ENCODE results near the gene CCR9.

The CCR9 gene

GRCh38 chr3:45872569-45872968 is 13.8 kb upstream of the CCR9 start:
- no peak for DNase-seq (ENCODE audit: low read depth)

- DNase-seq (ENCODE audit: low read depth) = no peak
Measured at GRCh38 chr3:45873036-45873435, 13.3 kb upstream of the CCR9 start.

GRCh38 chr3:45873638-45874037 is 12.7 kb upstream of the CCR9 start:
- DNase-seq (ENCODE audit: low read depth) = no peak

GRCh38 chr3:45874677-45875346 is 11.5 kb upstream of the CCR9 start:
- DNase-seq (ENCODE audit: low read depth) = no peak

GRCh38 chr3:45878124-45878523 is 8.2 kb upstream of the CCR9 start:
- no peak for DNase-seq (ENCODE audit: low read depth)

DNA sequence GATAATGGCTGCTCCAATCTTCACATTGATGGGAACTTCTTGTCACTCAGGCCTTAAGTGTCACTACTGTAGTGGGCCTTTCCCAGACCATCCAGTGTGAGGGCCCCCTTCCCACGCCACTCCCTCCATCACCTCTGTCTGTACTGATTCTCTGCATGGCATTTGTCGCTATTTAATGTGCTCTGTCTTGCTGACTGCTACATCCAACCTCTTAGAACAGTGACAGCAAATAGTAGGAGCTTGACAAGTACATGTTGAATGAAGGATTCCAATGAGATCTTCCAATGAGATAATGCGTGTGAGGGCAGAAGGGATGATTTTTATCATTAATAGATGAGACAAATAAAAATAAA is 5.6 kb upstream of the CCR9 start:
- no peak for DNase-seq (ENCODE audit: low read depth)

- no peak for DNase-seq (ENCODE audit: low read depth)
Measured at GRCh38 chr3:45881078-45882022, 5.0 kb upstream of the CCR9 start.

DNA sequence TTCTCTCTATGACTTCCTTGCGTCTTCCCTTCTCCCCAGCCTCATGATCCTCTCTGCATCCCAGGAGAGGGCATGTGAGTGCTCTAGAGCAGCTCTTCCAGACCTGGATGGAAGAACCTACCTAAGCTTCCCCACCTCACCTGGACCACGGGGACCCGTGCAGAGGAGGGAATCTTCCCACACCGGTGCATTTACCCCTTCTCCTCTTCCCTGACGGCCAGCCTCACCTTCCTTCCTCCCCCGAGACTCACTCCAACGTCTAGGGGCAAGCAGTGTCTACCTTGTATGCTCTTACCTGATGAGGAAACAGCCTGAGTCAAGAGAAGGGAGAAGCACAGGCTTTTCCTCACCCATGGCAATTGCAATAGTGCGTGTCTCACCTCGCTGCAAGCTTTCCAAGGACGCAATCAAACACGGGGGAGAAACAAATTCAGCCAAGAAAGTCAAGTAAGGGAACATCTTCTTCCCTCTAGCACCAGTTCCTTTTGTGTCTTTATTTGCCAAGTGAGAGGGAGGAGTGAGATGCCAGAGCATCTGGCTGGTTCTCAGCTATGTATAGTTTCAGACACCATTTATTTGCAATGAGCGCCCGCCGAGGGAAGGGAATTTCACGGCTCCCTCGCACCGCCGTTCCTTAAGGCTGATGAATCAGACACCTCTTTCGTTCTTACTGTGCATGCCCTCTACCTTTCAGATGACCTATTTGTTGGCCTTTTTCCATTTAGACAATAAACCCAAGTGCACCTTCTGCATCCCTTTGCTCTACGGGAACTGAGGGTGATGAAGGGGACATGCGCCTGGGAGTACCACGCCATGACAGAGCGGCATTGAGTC is 1.8 kb upstream of the CCR9 start:
- no peak for DNase-seq (ENCODE audit: low read depth)

GRCh38 chr3:45887285-45887684 is 942 bp downstream of the CCR9 start:
- no peak for DNase-seq (ENCODE audit: low read depth)

DNA sequence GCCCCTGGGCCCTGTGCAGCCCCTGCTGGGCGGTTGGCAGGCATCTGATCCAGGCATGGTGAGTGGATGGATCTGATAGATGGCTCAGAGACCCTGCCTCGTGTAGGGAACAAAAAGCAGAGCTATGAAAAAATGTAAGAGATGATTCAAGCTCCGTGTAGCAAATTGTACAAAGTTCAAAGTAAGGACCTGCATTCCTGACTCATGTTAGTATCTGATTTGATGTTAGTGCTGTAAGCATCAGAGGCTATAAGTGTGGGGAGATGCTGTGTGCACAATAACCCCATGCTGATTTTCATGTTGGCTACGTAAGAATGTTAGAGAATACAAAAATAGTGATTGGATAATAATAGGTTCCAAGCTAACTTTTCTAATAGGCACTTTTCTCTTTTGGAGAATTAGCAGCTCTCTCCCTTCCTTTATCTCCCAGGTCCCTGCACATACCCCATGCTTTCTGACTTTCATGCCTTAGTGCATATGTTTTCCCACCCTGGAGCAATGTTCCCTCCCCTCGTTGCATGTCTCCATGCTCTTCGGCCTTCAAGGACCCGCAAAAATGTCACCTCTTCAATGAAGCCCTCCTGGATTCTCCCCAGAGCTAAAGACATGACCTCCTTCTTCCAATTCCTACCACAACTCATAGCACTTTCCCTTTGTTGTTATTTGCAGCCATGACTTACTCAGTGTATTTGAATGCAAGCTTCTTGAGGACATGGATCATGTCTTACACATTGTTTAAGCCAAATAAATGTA is 1.6 kb downstream of the CCR9 start:
- DNase-seq (ENCODE audit: low read depth) = no peak

DNA sequence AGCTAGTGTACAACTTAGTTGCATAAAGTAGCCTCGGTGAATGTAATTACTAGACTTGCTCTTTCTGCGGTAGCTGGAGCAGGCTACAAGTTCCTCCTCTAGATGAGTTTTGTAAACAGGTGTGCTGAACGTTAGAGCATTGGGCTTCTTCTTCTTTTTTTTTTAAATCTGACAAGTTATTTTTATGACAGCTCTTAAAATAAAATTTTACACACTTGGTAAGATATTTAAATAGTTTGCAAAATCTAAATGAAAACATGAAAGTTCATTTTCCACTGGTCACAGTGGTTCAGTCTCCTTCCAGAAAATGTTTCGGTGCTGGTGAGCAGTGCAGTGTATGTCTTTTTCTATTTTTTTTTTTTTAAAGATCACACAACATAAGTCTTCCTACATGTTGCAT is 3.0 kb downstream of the CCR9 start:
- no peak for DNase-seq (ENCODE audit: low read depth)

DNA sequence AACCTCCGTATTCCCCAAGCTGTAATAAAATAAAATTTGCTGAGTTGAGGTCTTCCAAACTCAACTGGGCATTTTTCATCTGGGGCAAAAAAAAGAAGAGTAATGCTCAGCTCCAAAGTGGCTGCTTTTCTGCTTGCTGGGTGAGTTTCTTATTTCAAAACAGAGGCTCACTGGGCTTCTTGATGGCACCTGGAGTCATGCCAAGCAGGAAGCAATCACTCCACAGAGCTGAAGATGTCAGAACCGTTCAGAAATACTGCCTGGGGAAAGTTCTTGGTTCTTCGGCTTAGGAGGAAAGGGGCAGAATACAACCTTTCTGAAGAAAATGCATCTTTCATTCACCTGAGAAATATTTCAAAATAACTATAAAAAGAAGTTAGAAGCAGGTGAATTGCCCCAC is 4.1 kb downstream of the CCR9 start:
- DNase-seq (ENCODE audit: low read depth) = no peak

- no peak for DNase-seq (ENCODE audit: low read depth)
Measured at GRCh38 chr3:45892161-45892560, 5.8 kb downstream of the CCR9 start.

DNA sequence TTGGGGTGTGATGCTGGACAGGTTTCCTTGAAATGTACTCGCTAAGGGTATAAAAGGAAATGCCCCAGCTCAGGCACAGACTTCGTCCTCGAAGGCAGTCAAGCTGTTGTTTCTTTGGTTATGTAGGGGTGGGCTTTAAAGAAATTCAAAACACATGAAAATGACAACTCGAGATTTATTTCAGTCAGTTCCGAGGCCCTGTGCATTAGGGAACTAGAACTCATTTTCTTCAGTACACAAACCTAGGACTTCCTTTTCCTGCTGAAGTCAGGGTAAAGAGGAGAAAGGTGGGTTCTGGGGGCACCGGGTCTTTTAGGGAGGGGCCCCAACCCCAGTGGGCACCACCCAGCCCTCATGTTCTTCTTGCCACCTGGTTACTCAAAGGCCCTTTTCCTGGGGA is 7.7 kb downstream of the CCR9 start:
- no peak for DNase-seq (ENCODE audit: low read depth)

DNA sequence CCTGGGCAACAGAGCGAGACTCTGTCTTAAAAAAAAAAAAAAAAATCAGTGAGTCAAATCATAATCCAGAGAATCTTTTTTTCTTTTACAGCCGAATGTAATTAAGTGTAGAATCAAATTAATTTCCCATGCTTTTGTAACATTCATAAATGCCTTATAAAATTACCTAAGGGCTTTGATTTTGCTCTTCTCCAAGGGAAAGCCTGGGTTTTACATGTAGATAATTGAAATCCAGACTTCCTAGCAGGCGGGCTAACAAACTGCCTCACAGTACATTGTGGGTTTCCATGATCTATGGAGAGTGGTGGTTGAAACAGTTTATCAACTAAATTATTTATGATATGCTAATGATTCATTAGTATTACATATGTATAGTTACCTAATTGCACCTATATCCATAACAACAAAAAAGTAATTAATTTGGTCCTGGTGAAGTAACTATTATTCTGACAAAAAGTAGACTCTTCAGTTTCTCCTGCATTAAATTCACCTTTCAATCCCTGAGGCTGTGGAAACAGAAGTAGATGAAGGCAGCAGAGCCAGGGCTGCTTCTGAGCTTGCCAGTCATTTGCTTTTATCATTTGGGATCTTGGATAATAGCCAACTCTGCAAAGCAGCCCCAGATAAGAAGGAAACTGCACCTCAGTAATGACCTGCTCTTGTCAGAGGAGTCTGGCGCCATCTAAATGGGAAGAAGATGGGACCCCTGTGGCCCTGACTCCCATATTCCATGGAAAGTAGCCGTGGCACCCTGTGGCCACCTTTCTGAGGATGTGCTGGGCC is 9.5 kb downstream of the CCR9 start:
- DNase-seq (ENCODE audit: low read depth) = no peak

- DNase-seq (ENCODE audit: low read depth) = no peak
Measured at GRCh38 chr3:45896956-45897355, 10.6 kb downstream of the CCR9 start.

DNA sequence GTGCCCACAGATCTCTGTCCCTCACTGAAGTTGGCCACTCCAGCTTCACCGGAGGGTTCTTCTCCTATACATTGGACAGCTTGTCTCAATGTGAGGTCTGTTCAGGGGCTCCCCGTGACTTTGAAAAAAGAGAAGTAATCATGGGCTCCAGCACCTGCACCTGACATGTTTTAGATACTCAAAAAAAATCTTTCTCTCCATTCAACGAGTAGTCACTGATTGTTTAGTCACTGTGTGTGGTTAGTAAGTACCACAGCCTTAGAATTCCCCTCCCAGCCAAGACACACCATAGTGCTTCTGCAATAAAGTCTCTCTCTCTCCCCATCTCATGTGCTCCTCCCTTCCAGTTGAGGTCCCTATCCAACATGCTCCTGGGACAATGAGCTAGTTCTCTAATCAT is 18.6 kb downstream of the CCR9 start:
- DNase-seq (ENCODE audit: low read depth) = no peak

DNA sequence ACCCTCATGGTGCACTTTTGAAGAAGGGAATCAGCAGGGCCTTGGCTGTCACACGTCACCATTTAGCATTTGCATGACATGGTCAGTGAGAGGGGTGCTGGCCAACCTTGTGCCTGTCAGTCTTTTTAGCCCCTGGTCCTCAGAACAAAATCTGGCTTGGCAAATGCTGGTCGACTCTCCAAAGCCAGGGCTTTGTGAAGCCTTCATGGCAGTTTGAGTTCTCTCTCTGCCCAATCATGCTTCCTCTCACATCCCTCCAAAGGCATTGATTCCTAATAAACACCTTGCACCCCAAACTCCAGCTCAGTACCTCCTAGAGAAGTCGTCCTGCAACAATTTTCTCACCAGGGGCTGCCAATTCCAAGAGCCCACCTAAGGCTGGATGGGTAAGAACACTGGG is 19.4 kb downstream of the CCR9 start:
- DNase-seq (ENCODE audit: low read depth) = no peak

GRCh38 chr3:45906681-45907407 is 20.5 kb downstream of the CCR9 start:
- DNase-seq (ENCODE audit: low read depth) = no peak
